Measurements from ENCODE around the gene PRKCH. TPM values are rescaled to one million over a fixed set of nuclear protein-coding genes. Genes with fewer than 3 reads are reported as not detected.
A peak's percentile ranks its signal among the peaks of the same experiment; 100 is the strongest.

The PRKCH gene
- total and polyA plus RNA-seq, 9 donors, result 10.2 to 15.5 (median 12.3) TPM

- DNase-seq, result no peak
- Histone ChIP-seq H3K27me3 (ENCODE audit: control insufficient read depth, insufficient read depth, low read length) (no peaks in the 10 kb centered on the region), H3K36me3 (ENCODE audit: control insufficient read depth, insufficient read depth, low read length) (no peaks in the 10 kb centered on the region), H3K4me1 (ENCODE audit: control insufficient read depth, insufficient read depth, low read length) (peaks cover 4% of the 10 kb centered on the region), H3K27ac (ENCODE audit: low read length) (no peak overlapping the region), H3K4me3 (ENCODE audit: low read length) (no peak overlapping the region), H3K9me3 (replicated peaks; ENCODE audit: control insufficient read depth, low read depth, low read length) (no peaks in the 10 kb centered on the region)
- WGBS (ENCODE audit: insufficient coverage), result 60% methylated on average over 3 of the region's 4 CpGs
Measured at GRCh38 chr14:61439779-61440418, 118.5 kb downstream of the PRKCH start.

- no CpG with 5 or more reads among the region's 3 CpGs for WGBS (ENCODE audit: insufficient coverage)
Measured at GRCh38 chr14:61443481-61443880, 122.1 kb downstream of the PRKCH start.

GRCh38 chr14:61444215-61444768 is 122.9 kb downstream of the PRKCH start:
- peak; percentile 27 for DNase-seq
- Histone ChIP-seq H3K36me3 (ENCODE audit: control insufficient read depth, insufficient read depth, low read length) (no peaks in the 10 kb centered on the region), H3K27me3 (ENCODE audit: control insufficient read depth, insufficient read depth, low read length) (no peaks in the 10 kb centered on the region), H3K9me3 (replicated peaks; ENCODE audit: control insufficient read depth, low read depth, low read length) (no peaks in the 10 kb centered on the region), H3K4me1 (ENCODE audit: control insufficient read depth, insufficient read depth, low read length) (no peaks in the 10 kb centered on the region), H3K4me3 (ENCODE audit: low read length) (no peak overlapping the region), H3K27ac (ENCODE audit: low read length) (no peak overlapping the region)
- 44% methylated on average over 3 of the region's 5 CpGs for WGBS (ENCODE audit: insufficient coverage)

More at GRCh38 chr14:61443481-61443880, 122.1 kb downstream of the PRKCH start:
- H3K4me3 ChIP-seq (ENCODE audit: low read length), result no peak overlapping the region
- peaks cover 4% of the 10 kb centered on the region for H3K4me1 ChIP-seq (ENCODE audit: control insufficient read depth, insufficient read depth, low read length)
- no peaks in the 10 kb centered on the region for H3K36me3 ChIP-seq (ENCODE audit: control insufficient read depth, insufficient read depth, low read length)
- DNase-seq, result no peak
- no peak overlapping the region for H3K27ac ChIP-seq (ENCODE audit: low read length)
- no peaks in the 10 kb centered on the region for H3K9me3 ChIP-seq (replicated peaks; ENCODE audit: control insufficient read depth, low read depth, low read length)
- H3K27me3 ChIP-seq (ENCODE audit: control insufficient read depth, insufficient read depth, low read length), result no peaks in the 10 kb centered on the region

- Histone ChIP-seq H3K36me3 (ENCODE audit: control insufficient read depth, insufficient read depth, low read length) (no peaks in the 10 kb centered on the region), H3K27me3 (ENCODE audit: control insufficient read depth, insufficient read depth, low read length) (no peaks in the 10 kb centered on the region), H3K9me3 (replicated peaks; ENCODE audit: control insufficient read depth, low read depth, low read length) (no peaks in the 10 kb centered on the region), H3K4me3 (ENCODE audit: low read length) (no peak overlapping the region), H3K4me1 (ENCODE audit: control insufficient read depth, insufficient read depth, low read length) (no peaks in the 10 kb centered on the region), H3K27ac (ENCODE audit: low read length) (no peak overlapping the region)
- no CpG with 5 or more reads among the region's 2 CpGs for WGBS (ENCODE audit: insufficient coverage)
- no peak for DNase-seq
Measured at GRCh38 chr14:61451491-61451890, 130.1 kb downstream of the PRKCH start.

GRCh38 chr14:61451891-61452400 is 130.6 kb downstream of the PRKCH start:
- Histone ChIP-seq H3K27ac (ENCODE audit: low read length) (no peak overlapping the region), H3K36me3 (ENCODE audit: control insufficient read depth, insufficient read depth, low read length) (no peaks in the 10 kb centered on the region), H3K4me1 (ENCODE audit: control insufficient read depth, insufficient read depth, low read length) (no peaks in the 10 kb centered on the region), H3K4me3 (ENCODE audit: low read length) (no peak overlapping the region), H3K27me3 (ENCODE audit: control insufficient read depth, insufficient read depth, low read length) (no peaks in the 10 kb centered on the region), H3K9me3 (replicated peaks; ENCODE audit: control insufficient read depth, low read depth, low read length) (no peaks in the 10 kb centered on the region)
- WGBS (ENCODE audit: insufficient coverage), result 90% methylated on average over 4 of the region's 6 CpGs
- DNase-seq, result no peak

- no peaks in the 10 kb centered on the region for H3K27me3 ChIP-seq (ENCODE audit: control insufficient read depth, insufficient read depth, low read length)
- no peaks in the 10 kb centered on the region for H3K4me1 ChIP-seq (ENCODE audit: control insufficient read depth, insufficient read depth, low read length)
- WGBS (ENCODE audit: insufficient coverage), result 92% methylated on average over 3 of the region's 3 CpGs
- DNase-seq, result no peak
- H3K27ac ChIP-seq (ENCODE audit: low read length), result no peak overlapping the region
- H3K36me3 ChIP-seq (ENCODE audit: control insufficient read depth, insufficient read depth, low read length), result peaks cover 2% of the 10 kb centered on the region
- no peaks in the 10 kb centered on the region for H3K9me3 ChIP-seq (replicated peaks; ENCODE audit: control insufficient read depth, low read depth, low read length)
- H3K4me3 ChIP-seq (ENCODE audit: low read length), result no peak overlapping the region
Measured at GRCh38 chr14:61452452-61452851, 131.1 kb downstream of the PRKCH start.

- Histone ChIP-seq H3K36me3 (ENCODE audit: control insufficient read depth, insufficient read depth, low read length) (peaks cover 2% of the 10 kb centered on the region), H3K27me3 (ENCODE audit: control insufficient read depth, insufficient read depth, low read length) (no peaks in the 10 kb centered on the region), H3K27ac (ENCODE audit: low read length) (no peak overlapping the region), H3K9me3 (replicated peaks; ENCODE audit: control insufficient read depth, low read depth, low read length) (no peaks in the 10 kb centered on the region), H3K4me1 (ENCODE audit: control insufficient read depth, insufficient read depth, low read length) (no peaks in the 10 kb centered on the region), H3K4me3 (ENCODE audit: low read length) (no peak overlapping the region)
- 74% methylated on average over 4 of the region's 9 CpGs for WGBS (ENCODE audit: insufficient coverage)
- no peak for DNase-seq
Measured at GRCh38 chr14:61453103-61453767, 131.9 kb downstream of the PRKCH start.

- H3K27ac ChIP-seq (ENCODE audit: low read length), result no peak overlapping the region
- WGBS (ENCODE audit: insufficient coverage), result 40% methylated on average over 1 of the region's 4 CpGs
- no peaks in the 10 kb centered on the region for H3K9me3 ChIP-seq (replicated peaks; ENCODE audit: control insufficient read depth, low read depth, low read length)
- H3K27me3 ChIP-seq (ENCODE audit: control insufficient read depth, insufficient read depth, low read length), result no peaks in the 10 kb centered on the region
- no peaks in the 10 kb centered on the region for H3K4me1 ChIP-seq (ENCODE audit: control insufficient read depth, insufficient read depth, low read length)
- peaks cover 2% of the 10 kb centered on the region for H3K36me3 ChIP-seq (ENCODE audit: control insufficient read depth, insufficient read depth, low read length)
- no peak overlapping the region for H3K4me3 ChIP-seq (ENCODE audit: low read length)
- DNase-seq, result peak; percentile 50
Measured at GRCh38 chr14:61454545-61454944, 133.2 kb downstream of the PRKCH start.

GRCh38 chr14:61455351-61455750 is 134.0 kb downstream of the PRKCH start:
- H3K36me3 ChIP-seq (ENCODE audit: control insufficient read depth, insufficient read depth, low read length), result peaks cover 2% of the 10 kb centered on the region
- no peaks in the 10 kb centered on the region for H3K27me3 ChIP-seq (ENCODE audit: control insufficient read depth, insufficient read depth, low read length)
- WGBS (ENCODE audit: insufficient coverage), result 81% methylated on average over 3 of the region's 6 CpGs
- no peaks in the 10 kb centered on the region for H3K9me3 ChIP-seq (replicated peaks; ENCODE audit: control insufficient read depth, low read depth, low read length)
- H3K4me3 ChIP-seq (ENCODE audit: low read length), result no peak overlapping the region
- H3K27ac ChIP-seq (ENCODE audit: low read length), result no peak overlapping the region
- no peak for DNase-seq
- no peaks in the 10 kb centered on the region for H3K4me1 ChIP-seq (ENCODE audit: control insufficient read depth, insufficient read depth, low read length)

GRCh38 chr14:61456720-61457119 is 135.3 kb downstream of the PRKCH start:
- 36% methylated on average over 8 of the region's 12 CpGs for WGBS (ENCODE audit: insufficient coverage)
- peaks cover 2% of the 10 kb centered on the region for H3K36me3 ChIP-seq (ENCODE audit: control insufficient read depth, insufficient read depth, low read length)
- H3K4me3 ChIP-seq (ENCODE audit: low read length), result no peak overlapping the region
- H3K27me3 ChIP-seq (ENCODE audit: control insufficient read depth, insufficient read depth, low read length), result no peaks in the 10 kb centered on the region
- H3K4me1 ChIP-seq (ENCODE audit: control insufficient read depth, insufficient read depth, low read length), result no peaks in the 10 kb centered on the region
- DNase-seq, result peak; percentile 82
- H3K9me3 ChIP-seq (replicated peaks; ENCODE audit: control insufficient read depth, low read depth, low read length), result no peaks in the 10 kb centered on the region
- H3K27ac ChIP-seq (ENCODE audit: low read length), result no peak overlapping the region

Measured in muscle of leg (tissue), 11 donors.